ENCODE results near the gene TNNT3.

Gene TNNT3

DNA sequence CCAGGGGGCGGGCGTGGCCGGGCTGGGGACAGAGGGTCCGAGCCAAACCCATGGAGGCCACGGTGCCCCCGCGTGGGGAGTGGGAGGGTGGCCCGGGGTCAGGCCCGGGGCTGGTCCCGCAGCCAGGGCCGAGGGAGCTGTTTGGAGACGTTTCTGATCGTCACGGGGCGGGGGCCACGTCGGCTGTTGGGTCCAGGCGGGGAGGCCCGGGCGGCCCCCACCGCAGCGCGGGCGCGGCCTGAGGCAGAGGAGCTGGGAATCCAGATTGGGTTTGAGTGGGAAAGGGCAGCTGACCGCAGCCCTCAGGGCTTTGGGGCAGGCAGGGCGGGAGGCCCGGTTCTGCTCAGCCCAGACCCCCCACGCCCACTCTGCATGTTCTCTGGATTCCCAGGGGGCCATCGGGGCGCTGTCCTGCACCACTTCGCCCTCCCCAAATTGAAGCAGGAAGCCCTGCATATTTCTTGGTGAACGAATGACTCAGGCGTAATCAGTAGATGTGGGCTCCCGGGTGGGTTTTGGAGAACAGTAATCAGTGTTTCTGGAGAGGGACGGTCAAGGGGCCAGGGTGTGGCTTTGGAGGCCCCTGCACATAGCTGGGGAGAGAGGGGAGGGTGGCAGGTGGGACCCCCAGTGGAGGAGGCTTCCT, 28.2 kb downstream of the TNNT3 start:
- TF ChIP-seq, protein P1, sequence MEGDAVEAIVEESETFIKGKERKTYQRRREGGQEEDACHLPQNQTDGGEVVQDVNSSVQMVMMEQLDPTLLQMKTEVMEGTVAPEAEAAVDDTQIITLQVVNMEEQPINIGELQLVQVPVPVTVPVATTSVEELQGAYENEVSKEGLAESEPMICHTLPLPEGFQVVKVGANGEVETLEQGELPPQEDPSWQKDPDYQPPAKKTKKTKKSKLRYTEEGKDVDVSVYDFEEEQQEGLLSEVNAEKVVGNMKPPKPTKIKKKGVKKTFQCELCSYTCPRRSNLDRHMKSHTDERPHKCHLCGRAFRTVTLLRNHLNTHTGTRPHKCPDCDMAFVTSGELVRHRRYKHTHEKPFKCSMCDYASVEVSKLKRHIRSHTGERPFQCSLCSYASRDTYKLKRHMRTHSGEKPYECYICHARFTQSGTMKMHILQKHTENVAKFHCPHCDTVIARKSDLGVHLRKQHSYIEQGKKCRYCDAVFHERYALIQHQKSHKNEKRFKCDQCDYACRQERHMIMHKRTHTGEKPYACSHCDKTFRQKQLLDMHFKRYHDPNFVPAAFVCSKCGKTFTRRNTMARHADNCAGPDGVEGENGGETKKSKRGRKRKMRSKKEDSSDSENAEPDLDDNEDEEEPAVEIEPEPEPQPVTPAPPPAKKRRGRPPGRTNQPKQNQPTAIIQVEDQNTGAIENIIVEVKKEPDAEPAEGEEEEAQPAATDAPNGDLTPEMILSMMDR (IDR thresholded peaks at IDR 0.05; ENCODE audit: low read depth, low read length): no peak
- DNase-seq: no peak
- H3K27me3 ChIP-seq (ENCODE audit: insufficient read depth, low read depth, severe bottlenecking): no peaks in the 10 kb centered on the region
- H3K4me3 ChIP-seq (ENCODE audit: low read depth, low read length): no peak overlapping the region
- H3K27ac ChIP-seq: no peak overlapping the region
- H3K9me3 ChIP-seq (ENCODE audit: severe bottlenecking): no peaks in the 10 kb centered on the region
- no peaks in the 10 kb centered on the region for H3K36me3 ChIP-seq

DNA sequence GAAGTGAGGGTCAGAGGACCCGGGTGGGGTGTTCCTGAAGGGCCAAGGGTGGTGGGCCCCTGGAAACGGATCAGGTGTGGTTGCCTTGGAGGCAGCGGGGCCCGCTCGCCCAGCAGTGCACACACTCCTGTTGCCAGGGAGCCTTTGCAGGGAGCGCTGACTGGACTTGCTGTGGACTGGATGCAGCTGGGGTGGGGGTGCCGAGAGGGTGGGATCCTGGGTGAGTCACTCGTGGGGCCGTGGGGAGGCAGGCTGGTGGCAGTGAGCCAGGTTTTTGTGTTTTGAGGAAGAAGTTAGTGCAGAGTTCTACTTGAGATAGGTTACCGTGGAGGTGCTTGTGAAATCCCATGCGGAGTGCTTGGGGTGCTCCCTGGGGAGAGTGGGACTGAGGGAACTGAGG, 28.9 kb downstream of the TNNT3 start:
- no peaks in the 10 kb centered on the region for H3K36me3 ChIP-seq
- DNase-seq: no peak
- H3K27me3 ChIP-seq (ENCODE audit: insufficient read depth, low read depth, severe bottlenecking): no peaks in the 10 kb centered on the region
- no peaks in the 10 kb centered on the region for H3K9me3 ChIP-seq (ENCODE audit: severe bottlenecking)
- H3K27ac ChIP-seq: no peak overlapping the region
- H3K4me3 ChIP-seq (ENCODE audit: low read depth, low read length): no peak overlapping the region
- TF ChIP-seq, protein P1 (IDR thresholded peaks at IDR 0.05; ENCODE audit: low read depth, low read length): no peak

DNA sequence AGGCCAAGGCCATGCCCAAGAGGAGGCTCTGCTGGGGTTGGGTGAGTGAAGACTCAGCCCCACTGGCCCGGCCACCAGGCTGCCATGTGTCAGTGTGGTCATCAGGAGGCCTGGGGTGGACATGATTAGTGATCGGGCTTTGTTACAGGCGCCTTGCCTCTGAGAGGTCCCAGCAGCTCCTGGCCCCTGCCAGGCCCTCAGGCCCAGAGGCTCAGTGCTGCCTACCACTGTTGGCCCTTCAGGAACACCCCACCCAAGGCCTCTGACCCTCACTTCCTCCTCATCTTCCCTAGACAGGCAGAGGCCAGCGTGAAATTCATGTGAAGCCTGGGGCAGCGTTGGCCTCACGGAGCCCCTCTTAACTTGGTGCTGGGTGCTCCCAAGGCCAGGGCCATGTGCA, 29.8 kb downstream of the TNNT3 start:
- no peak overlapping the region for H3K27ac ChIP-seq
- TF ChIP-seq, protein P1 (IDR thresholded peaks at IDR 0.05; ENCODE audit: low read depth, low read length): no peak
- no peaks in the 10 kb centered on the region for H3K27me3 ChIP-seq (ENCODE audit: insufficient read depth, low read depth, severe bottlenecking)
- DNase-seq: no peak
- no peaks in the 10 kb centered on the region for H3K9me3 ChIP-seq (ENCODE audit: severe bottlenecking)
- no peaks in the 10 kb centered on the region for H3K36me3 ChIP-seq
- no peak overlapping the region for H3K4me3 ChIP-seq (ENCODE audit: low read depth, low read length)

DNA sequence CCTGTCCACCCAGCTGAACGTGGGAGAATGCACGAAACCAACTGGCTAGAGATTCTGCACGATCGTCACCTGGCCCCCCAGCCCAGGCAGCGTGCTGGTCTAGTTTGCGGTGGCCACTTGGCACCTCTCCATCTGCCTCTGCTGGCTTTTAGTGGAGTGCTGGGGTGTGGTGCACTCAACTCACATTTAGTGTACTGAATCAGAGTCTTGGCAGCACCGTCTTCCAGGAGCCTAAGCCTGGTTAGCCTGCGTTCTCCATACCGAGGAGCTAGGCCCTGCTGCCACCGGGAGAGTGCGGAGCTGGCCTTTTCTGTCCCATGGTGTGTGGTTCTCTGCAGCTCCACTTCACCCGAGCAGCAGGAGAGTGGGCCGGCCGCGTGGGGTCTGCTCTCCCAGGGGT, 30.4 kb downstream of the TNNT3 start:
- TF ChIP-seq, protein P1 (IDR thresholded peaks at IDR 0.05; ENCODE audit: low read depth, low read length): no peak
- H3K27ac ChIP-seq: no peak overlapping the region
- no peaks in the 10 kb centered on the region for H3K9me3 ChIP-seq (ENCODE audit: severe bottlenecking)
- no peaks in the 10 kb centered on the region for H3K36me3 ChIP-seq
- H3K4me3 ChIP-seq (ENCODE audit: low read depth, low read length): no peak overlapping the region
- H3K27me3 ChIP-seq (ENCODE audit: insufficient read depth, low read depth, severe bottlenecking): no peaks in the 10 kb centered on the region
- no peak for DNase-seq

DNA sequence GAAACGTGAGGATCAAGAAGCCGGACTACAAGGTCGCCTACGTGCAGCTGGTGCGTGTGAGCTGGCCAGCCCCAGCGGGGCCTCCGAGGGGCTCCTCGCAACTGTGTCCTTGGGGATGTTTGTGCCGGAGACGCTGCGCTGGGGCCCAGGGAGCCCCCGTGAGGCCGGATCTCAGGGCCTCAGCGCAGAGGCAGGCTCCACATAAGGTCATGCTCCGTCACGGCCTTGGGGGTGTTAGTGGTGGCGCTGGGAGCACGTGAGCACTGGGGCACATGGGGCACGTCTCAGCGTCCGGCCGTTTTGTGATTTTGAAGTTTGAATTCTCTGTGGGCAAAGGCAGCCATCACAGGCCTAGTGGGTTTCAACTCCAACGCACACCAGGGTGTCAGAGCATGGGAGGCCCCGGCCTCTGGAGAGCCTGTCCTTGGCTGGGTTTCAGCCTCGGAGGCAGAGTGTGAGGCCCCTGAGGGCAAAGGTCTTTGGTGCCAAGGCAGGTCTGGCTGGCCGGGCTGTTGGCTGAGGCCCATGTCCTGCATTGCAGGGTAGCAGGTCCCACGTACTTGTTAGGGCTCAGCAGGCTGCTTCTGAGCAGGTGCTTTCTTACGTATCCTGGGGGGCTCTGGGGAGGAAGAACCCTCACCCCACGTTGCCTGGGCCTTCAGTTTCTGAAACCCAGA, 33.4 kb downstream of the TNNT3 start:
- Histone ChIP-seq H3K9me3 (ENCODE audit: severe bottlenecking) (no peaks in the 10 kb centered on the region), H3K4me3 (ENCODE audit: low read depth, low read length) (no peak overlapping the region), H3K36me3 (no peaks in the 10 kb centered on the region), H3K27ac (no peak overlapping the region), H3K27me3 (ENCODE audit: insufficient read depth, low read depth, severe bottlenecking) (no peaks in the 10 kb centered on the region)
- TF ChIP-seq, protein P1 (IDR thresholded peaks at IDR 0.05; ENCODE audit: low read depth, low read length): no peak
- DNase-seq: no peak

Measured in WERI-Rb-1 (cell line).